Urothelium cell line (cell line): Measurements from ENCODE around the gene CABLES1.
"Not testable (repeated sequence)": the region's sequence is repeated elsewhere in the genome, so short reads cannot be mapped to it uniquely, and the experiment has no call there.

Experiments
- DNase-seq: peaks from one replicate; pipeline ENCODE4 v3.0.0; 2011; ENCODE audit warnings: low spot score, mixed read lengths
- FAIRE-seq: peaks from 2 replicates; lab custom pipeline; 2011; peaks lifted over from hg19 to GRCh38; lab: Jason Lieb, UNC

The CABLES1 gene

GRCh38 chr18:23238152-23238531 is 102.9 kb downstream of the CABLES1 start:
- DNase-seq (peak; percentile 64), FAIRE-seq (no peak)

GRCh38 chr18:23238651-23239349 is 103.5 kb downstream of the CABLES1 start:
- FAIRE-seq (no peak), DNase-seq (no peak)

- no peak for FAIRE-seq
Measured at GRCh38 chr18:23239350-23239692, 104.0 kb downstream of the CABLES1 start.

GRCh38 chr18:23239885-23240608 is 104.8 kb downstream of the CABLES1 start:
- FAIRE-seq = no peak
- DNase-seq = no peak

More at GRCh38 chr18:23239350-23239692, 104.0 kb downstream of the CABLES1 start:
- DNase-seq = no peak

GRCh38 chr18:23240609-23240930 is 105.3 kb downstream of the CABLES1 start:
- FAIRE-seq (no peak), DNase-seq (no peak)

GRCh38 chr18:23241833-23242496 is 106.7 kb downstream of the CABLES1 start:
- FAIRE-seq, DNase-seq: not testable (repeated sequence)

GRCh38 chr18:23243178-23243577 is 107.9 kb downstream of the CABLES1 start:
- DNase-seq (no peak), FAIRE-seq (no peak)

GRCh38 chr18:23243816-23244215 is 108.5 kb downstream of the CABLES1 start:
- DNase-seq (no peak), FAIRE-seq (no peak)

- no peak for FAIRE-seq
- no peak for DNase-seq
Measured at GRCh38 chr18:23244401-23244800, 109.1 kb downstream of the CABLES1 start.

- FAIRE-seq (no peak), DNase-seq (no peak)
Measured at GRCh38 chr18:23245461-23245860, 110.2 kb downstream of the CABLES1 start.

- FAIRE-seq = no peak
- no peak for DNase-seq
Measured at GRCh38 chr18:23247331-23247730, 112.0 kb downstream of the CABLES1 start.

- no peak for DNase-seq
- no peak for FAIRE-seq
Measured at GRCh38 chr18:23247896-23248295, 112.6 kb downstream of the CABLES1 start.

- FAIRE-seq (no peak), DNase-seq (no peak)
Measured at GRCh38 chr18:23248826-23249225, 113.5 kb downstream of the CABLES1 start.

- DNase-seq (no peak), FAIRE-seq (no peak)
Measured at GRCh38 chr18:23249348-23249747, 114.1 kb downstream of the CABLES1 start.

- no peak for FAIRE-seq
Measured at GRCh38 chr18:23250893-23251656, 115.8 kb downstream of the CABLES1 start.

GRCh38 chr18:23253630-23254029 is 118.3 kb downstream of the CABLES1 start:
- DNase-seq (no peak), FAIRE-seq (no peak)

More at GRCh38 chr18:23250893-23251656, 115.8 kb downstream of the CABLES1 start:
- DNase-seq = no peak

GRCh38 chr18:23257137-23257536 is 121.9 kb downstream of the CABLES1 start:
- DNase-seq (no peak), FAIRE-seq (no peak)

- DNase-seq = no peak
- no peak for FAIRE-seq
Measured at GRCh38 chr18:23257686-23258565, 122.6 kb downstream of the CABLES1 start.

- DNase-seq (no peak), FAIRE-seq (no peak)
Measured at GRCh38 chr18:23258566-23259469, 123.5 kb downstream of the CABLES1 start.
